ENCODE measurements around the gene DRAM2.
"Not testable (repeated sequence)": the region's sequence is repeated elsewhere in the genome, so short reads cannot be mapped to it uniquely, and the experiment has no call there.

Gene DRAM2

DNA sequence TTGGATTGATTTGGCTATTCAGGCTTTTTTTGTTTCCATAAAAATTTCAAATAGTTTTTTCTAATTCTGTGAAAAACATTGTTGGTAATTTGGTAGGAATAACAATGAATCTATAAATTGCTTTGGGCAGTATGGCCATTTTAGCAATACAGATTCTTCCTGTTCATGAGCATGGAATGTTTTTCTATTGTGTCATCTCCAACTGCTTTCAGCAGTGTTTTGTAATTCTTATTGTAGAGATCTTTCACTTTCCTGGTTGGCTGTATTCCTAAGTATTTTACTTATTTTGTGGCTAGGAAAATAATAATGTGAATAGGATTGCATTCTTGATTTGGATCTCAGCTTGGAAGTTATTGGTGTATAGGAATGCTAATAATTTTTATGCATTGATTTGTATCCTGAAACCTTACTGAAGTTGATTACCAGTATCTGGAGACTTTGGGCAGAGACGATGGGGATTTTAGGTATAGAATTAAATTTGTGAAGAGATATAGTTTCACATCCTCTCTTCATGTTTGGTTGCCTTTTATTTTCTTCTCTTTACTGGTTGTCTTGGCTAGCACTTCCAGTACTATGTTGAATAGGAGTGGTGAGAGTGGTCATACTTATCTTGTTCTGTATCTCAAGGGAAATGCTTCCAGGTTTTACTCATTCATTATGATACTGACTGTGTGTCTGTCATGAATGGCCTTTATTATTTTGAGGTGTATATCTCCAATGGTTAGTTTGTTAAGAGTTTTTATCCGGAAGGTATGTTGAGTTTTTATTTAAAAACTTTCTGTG lies 57.3 kb downstream of the DRAM2 start:
- DNase-seq (ENCODE audit: low read depth in 2 of 2), result no peak

DNA sequence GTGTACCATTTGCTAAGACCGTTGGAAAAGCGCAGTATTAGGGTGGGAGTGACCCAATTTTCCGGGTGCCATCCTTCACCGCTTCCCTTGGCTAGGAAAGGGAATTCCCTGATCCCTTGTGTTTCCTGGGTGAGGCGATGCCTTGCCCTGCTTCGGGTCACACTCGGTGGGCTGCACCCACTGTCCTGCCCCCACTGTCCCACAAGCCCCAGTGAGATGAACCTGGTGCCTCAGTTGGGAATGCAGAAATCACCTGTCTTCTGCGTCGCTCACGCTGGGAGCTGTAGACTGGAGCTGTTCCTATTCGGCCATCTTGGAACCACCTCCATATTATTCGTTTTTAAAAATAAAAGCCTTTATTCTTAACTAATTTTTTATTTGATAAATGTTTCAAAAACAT lies 60.6 kb downstream of the DRAM2 start:
- not testable (repeated sequence) for DNase-seq (ENCODE audit: low read depth in 2 of 2)

DNA sequence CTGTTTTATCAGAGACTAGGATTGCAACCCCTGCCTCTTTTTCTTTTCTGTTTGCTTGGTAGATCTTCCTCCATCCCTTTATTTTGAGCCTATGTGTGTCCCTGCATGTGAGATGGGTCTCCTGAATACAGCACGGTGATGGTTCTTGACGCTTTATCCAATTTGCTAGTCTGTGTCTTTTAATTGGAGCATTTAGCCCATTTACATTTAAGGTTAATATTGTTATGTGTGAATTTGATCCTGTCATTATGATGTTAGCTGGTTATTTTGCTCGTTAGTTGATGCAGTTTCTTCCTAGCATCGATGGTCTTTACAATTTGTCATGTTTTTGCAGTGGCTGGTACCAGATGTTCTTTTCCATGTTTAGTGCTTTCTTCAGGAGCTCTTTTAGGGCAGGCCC lies 62.6 kb downstream of the DRAM2 start:
- DNase-seq (ENCODE audit: low read depth in 2 of 2), result not testable (repeated sequence)
